ENCODE results near the gene UBE2D1.

The UBE2D1 gene

DNA sequence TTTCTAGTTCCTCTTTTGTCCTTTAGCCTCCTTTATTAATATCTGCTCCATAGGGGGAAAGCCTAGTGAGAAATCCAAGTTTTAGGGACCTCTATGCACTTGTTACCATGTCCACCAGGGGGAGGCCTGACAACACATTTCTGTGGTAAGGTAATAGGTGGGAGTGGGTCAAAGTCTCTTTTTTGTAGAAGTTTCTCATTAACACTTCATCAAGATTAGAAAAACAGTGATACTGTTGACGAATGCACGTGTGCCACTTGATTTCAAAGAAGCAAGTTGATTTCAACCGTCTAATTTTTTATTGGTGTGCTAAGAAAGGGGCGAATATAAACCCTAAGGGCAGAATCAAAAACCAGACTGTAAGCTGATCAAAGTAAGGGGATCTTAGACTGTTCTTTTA is 35.2 kb upstream of the UBE2D1 start:
- H3K79me2 ChIP-seq (ENCODE audit: insufficient read depth, low read length), result no peaks in the 10 kb centered on the region
- DNase-seq (peak; percentile 66), ATAC-seq (ENCODE audit: insufficient read depth, low read depth) (peak; percentile 96)
- H2AFZ ChIP-seq (ENCODE audit: low read depth, low read length), result no peak overlapping the region
- no peak overlapping the region for H3K9ac ChIP-seq (ENCODE audit: low read depth, low read length)
- H3K4me1 ChIP-seq (ENCODE audit: insufficient read depth, low read length), result no peaks in the 10 kb centered on the region
- no peaks in the 10 kb centered on the region for H3K36me3 ChIP-seq (ENCODE audit: insufficient read depth, low read length)
- no peak for TF ChIP-seq EZH2 (IDR thresholded peaks at IDR 0.05; ENCODE audit: borderline replicate concordance, low read depth, low read length, severe bottlenecking)
- TF ChIP-seq, protein P1, sequence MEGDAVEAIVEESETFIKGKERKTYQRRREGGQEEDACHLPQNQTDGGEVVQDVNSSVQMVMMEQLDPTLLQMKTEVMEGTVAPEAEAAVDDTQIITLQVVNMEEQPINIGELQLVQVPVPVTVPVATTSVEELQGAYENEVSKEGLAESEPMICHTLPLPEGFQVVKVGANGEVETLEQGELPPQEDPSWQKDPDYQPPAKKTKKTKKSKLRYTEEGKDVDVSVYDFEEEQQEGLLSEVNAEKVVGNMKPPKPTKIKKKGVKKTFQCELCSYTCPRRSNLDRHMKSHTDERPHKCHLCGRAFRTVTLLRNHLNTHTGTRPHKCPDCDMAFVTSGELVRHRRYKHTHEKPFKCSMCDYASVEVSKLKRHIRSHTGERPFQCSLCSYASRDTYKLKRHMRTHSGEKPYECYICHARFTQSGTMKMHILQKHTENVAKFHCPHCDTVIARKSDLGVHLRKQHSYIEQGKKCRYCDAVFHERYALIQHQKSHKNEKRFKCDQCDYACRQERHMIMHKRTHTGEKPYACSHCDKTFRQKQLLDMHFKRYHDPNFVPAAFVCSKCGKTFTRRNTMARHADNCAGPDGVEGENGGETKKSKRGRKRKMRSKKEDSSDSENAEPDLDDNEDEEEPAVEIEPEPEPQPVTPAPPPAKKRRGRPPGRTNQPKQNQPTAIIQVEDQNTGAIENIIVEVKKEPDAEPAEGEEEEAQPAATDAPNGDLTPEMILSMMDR (IDR thresholded peaks at IDR 0.05; ENCODE audit: borderline replicate concordance, extremely low read depth, low read length, poor library complexity, severe bottlenecking), result peak; percentile 89
- H4K20me1 ChIP-seq (ENCODE audit: insufficient read depth, low read length), result no peaks in the 10 kb centered on the region
- H3K27me3 ChIP-seq (ENCODE audit: insufficient read depth, low read length, poor library complexity), result peaks cover 2% of the 10 kb centered on the region
- H3K4me2 ChIP-seq (ENCODE audit: insufficient read depth, low read length), result no peak overlapping the region
- no peak overlapping the region for H3K27ac ChIP-seq (ENCODE audit: low read length)
- H3K4me3 ChIP-seq (ENCODE audit: low read depth in 1 of 2, low read length in 2 of 2), result no peak overlapping the region
- no peaks in the 10 kb centered on the region for H3K9me3 ChIP-seq (ENCODE audit: insufficient read depth, low read length, severe bottlenecking)

- ATAC-seq (ENCODE audit: insufficient read depth, low read depth), result no peak
- TF ChIP-seq, protein P1 (IDR thresholded peaks at IDR 0.05; ENCODE audit: borderline replicate concordance, extremely low read depth, low read length, poor library complexity, severe bottlenecking), result no peak
- TF ChIP-seq EZH2 (IDR thresholded peaks at IDR 0.05; ENCODE audit: borderline replicate concordance, low read depth, low read length, severe bottlenecking), result no peak
Measured at GRCh38 chr10:58300676-58301075, 34.1 kb upstream of the UBE2D1 start.

DNA sequence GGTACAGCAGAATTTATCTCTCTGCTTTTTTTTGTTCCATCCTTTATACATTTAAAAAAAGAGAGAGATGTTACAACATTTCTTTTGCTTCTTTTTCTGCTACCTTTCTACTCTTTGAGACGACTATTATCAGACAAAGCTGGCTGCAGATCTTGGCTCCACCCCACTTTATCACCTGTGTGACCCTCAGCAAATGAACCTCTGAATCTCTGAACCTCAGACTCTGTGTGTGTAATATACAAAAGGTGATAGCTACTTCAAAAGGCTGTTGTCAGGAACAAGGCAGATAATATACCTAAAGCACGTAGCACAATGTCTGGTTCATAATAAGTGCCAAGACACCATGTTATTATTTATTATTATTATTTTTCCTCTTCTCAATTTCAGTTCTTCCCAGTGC is 32.6 kb upstream of the UBE2D1 start:
- no peaks in the 10 kb centered on the region for H3K4me1 ChIP-seq (ENCODE audit: insufficient read depth, low read length)
- no peak overlapping the region for H3K27ac ChIP-seq (ENCODE audit: low read length)
- no peaks in the 10 kb centered on the region for H3K79me2 ChIP-seq (ENCODE audit: insufficient read depth, low read length)
- ATAC-seq (ENCODE audit: insufficient read depth, low read depth) (no peak), DNase-seq (no peak)
- no peak overlapping the region for H3K9ac ChIP-seq (ENCODE audit: low read depth, low read length)
- H3K4me3 ChIP-seq (ENCODE audit: low read depth in 1 of 2, low read length in 2 of 2), result no peak overlapping the region
- H3K27me3 ChIP-seq (ENCODE audit: insufficient read depth, low read length, poor library complexity), result peaks cover 2% of the 10 kb centered on the region
- no peak overlapping the region for H3K4me2 ChIP-seq (ENCODE audit: insufficient read depth, low read length)
- H4K20me1 ChIP-seq (ENCODE audit: insufficient read depth, low read length), result no peaks in the 10 kb centered on the region
- TF ChIP-seq, protein P1 (IDR thresholded peaks at IDR 0.05; ENCODE audit: borderline replicate concordance, extremely low read depth, low read length, poor library complexity, severe bottlenecking), result no peak
- TF ChIP-seq EZH2 (IDR thresholded peaks at IDR 0.05; ENCODE audit: borderline replicate concordance, low read depth, low read length, severe bottlenecking), result no peak
- H2AFZ ChIP-seq (ENCODE audit: low read depth, low read length), result no peak overlapping the region
- H3K36me3 ChIP-seq (ENCODE audit: insufficient read depth, low read length), result no peaks in the 10 kb centered on the region
- H3K9me3 ChIP-seq (ENCODE audit: insufficient read depth, low read length, severe bottlenecking), result no peaks in the 10 kb centered on the region

More at GRCh38 chr10:58300676-58301075, 34.1 kb upstream of the UBE2D1 start:
- no peak overlapping the region for H3K4me2 ChIP-seq (ENCODE audit: insufficient read depth, low read length)
- no peak overlapping the region for H3K27ac ChIP-seq (ENCODE audit: low read length)
- no peaks in the 10 kb centered on the region for H3K9me3 ChIP-seq (ENCODE audit: insufficient read depth, low read length, severe bottlenecking)
- no peak overlapping the region for H3K4me3 ChIP-seq (ENCODE audit: low read depth in 1 of 2, low read length in 2 of 2)
- H3K4me1 ChIP-seq (ENCODE audit: insufficient read depth, low read length), result no peaks in the 10 kb centered on the region
- no peaks in the 10 kb centered on the region for H3K36me3 ChIP-seq (ENCODE audit: insufficient read depth, low read length)
- no peak overlapping the region for H2AFZ ChIP-seq (ENCODE audit: low read depth, low read length)
- peaks cover 2% of the 10 kb centered on the region for H3K27me3 ChIP-seq (ENCODE audit: insufficient read depth, low read length, poor library complexity)
- H4K20me1 ChIP-seq (ENCODE audit: insufficient read depth, low read length), result no peaks in the 10 kb centered on the region
- H3K79me2 ChIP-seq (ENCODE audit: insufficient read depth, low read length), result no peaks in the 10 kb centered on the region
- no peak overlapping the region for H3K9ac ChIP-seq (ENCODE audit: low read depth, low read length)
- no peak for DNase-seq

Measured in DND-41 (cell line).